ENCODE results near the gene PAQR8. TPM values are rescaled to one million over a fixed set of nuclear protein-coding genes. Genes with fewer than 3 reads are reported as not detected.

PAQR8 gene
- total RNA-seq, 1 donor from 2014 or later = 21.2 TPM

GRCh38 chr6:52417675-52418111 lies 55.7 kb downstream of the PAQR8 start:
- H3K9me3 Mint-ChIP-seq = no peaks in the 10 kb centered on the region
- peaks cover 21% of the 10 kb centered on the region for H3K4me1 Mint-ChIP-seq (ENCODE audit: unreplicated experiment)
- no peak for DNase-seq (ENCODE audit: extremely low spot score, unreplicated experiment)
- no peaks in the 10 kb centered on the region for H3K27me3 Mint-ChIP-seq
- TF ChIP-seq, protein P1, sequence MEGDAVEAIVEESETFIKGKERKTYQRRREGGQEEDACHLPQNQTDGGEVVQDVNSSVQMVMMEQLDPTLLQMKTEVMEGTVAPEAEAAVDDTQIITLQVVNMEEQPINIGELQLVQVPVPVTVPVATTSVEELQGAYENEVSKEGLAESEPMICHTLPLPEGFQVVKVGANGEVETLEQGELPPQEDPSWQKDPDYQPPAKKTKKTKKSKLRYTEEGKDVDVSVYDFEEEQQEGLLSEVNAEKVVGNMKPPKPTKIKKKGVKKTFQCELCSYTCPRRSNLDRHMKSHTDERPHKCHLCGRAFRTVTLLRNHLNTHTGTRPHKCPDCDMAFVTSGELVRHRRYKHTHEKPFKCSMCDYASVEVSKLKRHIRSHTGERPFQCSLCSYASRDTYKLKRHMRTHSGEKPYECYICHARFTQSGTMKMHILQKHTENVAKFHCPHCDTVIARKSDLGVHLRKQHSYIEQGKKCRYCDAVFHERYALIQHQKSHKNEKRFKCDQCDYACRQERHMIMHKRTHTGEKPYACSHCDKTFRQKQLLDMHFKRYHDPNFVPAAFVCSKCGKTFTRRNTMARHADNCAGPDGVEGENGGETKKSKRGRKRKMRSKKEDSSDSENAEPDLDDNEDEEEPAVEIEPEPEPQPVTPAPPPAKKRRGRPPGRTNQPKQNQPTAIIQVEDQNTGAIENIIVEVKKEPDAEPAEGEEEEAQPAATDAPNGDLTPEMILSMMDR (conservative IDR thresholded peaks at IDR 0.05) = no peak
- H3K27ac Mint-ChIP-seq = peak overlapping the region; percentile 43
- H3K36me3 Mint-ChIP-seq = no peaks in the 10 kb centered on the region
- peak overlapping the region; percentile 24 for H3K4me3 Mint-ChIP-seq

- Mint-ChIP-seq H3K36me3 (no peaks in the 10 kb centered on the region), H3K4me3 (no peak overlapping the region)
These were observed 56.7 kb downstream of the PAQR8 start for GRCh38 chr6:52418606-52419005.

DNA sequence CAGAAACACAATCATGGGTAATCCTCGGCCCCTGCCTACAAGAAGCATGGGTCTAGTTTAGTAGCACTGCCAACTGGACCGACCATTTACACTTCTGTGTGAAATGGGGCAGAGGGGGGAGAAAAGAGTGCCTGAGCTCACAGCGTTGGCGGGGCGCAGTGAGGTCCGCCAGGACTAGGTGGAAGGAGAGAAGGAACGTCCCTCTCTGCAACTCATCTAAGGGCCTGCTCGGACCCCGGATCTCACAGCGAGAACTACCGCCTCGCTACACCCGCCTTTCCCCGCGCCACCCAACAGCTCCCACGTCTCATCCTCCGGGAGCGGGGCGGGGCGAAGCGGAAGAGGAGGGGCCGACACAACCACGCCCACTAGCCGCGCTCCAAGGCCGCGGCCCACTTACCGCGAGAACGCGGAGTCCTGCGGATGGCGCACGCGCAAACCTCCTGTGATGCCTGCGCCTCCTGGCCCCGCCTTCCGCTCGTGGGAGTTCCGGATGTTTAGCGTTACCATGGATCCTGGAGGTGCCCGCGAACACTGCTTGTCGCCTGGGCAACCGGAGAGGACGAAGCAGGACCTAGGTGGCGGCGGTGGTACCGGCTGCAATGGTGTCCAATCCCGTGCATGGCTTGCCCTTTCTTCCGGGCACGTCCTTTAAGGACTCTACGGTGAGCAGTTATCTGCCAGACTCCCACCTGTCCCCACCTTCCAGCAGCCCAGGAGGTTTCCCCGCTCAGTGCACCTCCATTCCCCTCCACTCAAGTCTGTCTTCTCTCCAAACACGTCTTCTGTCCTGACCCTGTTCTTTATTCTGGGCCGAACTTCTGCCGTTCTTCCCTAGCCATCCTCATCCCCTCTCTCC lies 58.1 kb downstream of the PAQR8 start, which contains the start of gene EFHC1:
Gene EFHC1, plus strand, starts transcription at position 534 of the 859 bp plus-strand sequence. Its CDS starts 69 bp downstream, at position 603.
- H3K36me3 Mint-ChIP-seq = no peaks in the 10 kb centered on the region
- H3K27ac Mint-ChIP-seq = no peak within 1 kb of the TSS

More at GRCh38 chr6:52418606-52419005, 56.7 kb downstream of the PAQR8 start:
- Mint-ChIP-seq H3K4me1 (ENCODE audit: unreplicated experiment) (peaks cover 19% of the 10 kb centered on the region), H3K27me3 (no peaks in the 10 kb centered on the region), H3K9me3 (no peaks in the 10 kb centered on the region), H3K27ac (no peak overlapping the region)
- DNase-seq (ENCODE audit: extremely low spot score, unreplicated experiment) = no peak
- TF ChIP-seq, protein P1 (conservative IDR thresholded peaks at IDR 0.05) = no peak

GRCh38 chr6:52420668-52421358 lies 58.9 kb downstream of the PAQR8 start:
- H3K27ac Mint-ChIP-seq = no peak overlapping the region
- H3K9me3 Mint-ChIP-seq = no peaks in the 10 kb centered on the region
- peaks cover 19% of the 10 kb centered on the region for H3K4me1 Mint-ChIP-seq (ENCODE audit: unreplicated experiment)
- H3K36me3 Mint-ChIP-seq = no peaks in the 10 kb centered on the region
- no peak for DNase-seq (ENCODE audit: extremely low spot score, unreplicated experiment)
- H3K27me3 Mint-ChIP-seq = no peaks in the 10 kb centered on the region
- TF ChIP-seq, protein P1 (conservative IDR thresholded peaks at IDR 0.05) = no peak
- no peak overlapping the region for H3K4me3 Mint-ChIP-seq

More for the DNA sequence above, 58.1 kb downstream of the PAQR8 start, which contains the start of gene EFHC1:
- Mint-ChIP-seq H3K4me1 (ENCODE audit: unreplicated experiment) (peaks cover 19% of the 10 kb centered on the region), H3K27me3 (no peaks in the 10 kb centered on the region), H3K4me3 (no peak within 1 kb of the TSS), H3K9me3 (no peaks in the 10 kb centered on the region)
- TF ChIP-seq, protein P1 (conservative IDR thresholded peaks at IDR 0.05) = no peak
- peak; percentile 99 for DNase-seq (ENCODE audit: extremely low spot score, unreplicated experiment)

GRCh38 chr6:52422156-52422555 lies 60.2 kb downstream of the PAQR8 start:
- no peak for DNase-seq (ENCODE audit: extremely low spot score, unreplicated experiment)
- Mint-ChIP-seq H3K27me3 (no peaks in the 10 kb centered on the region), H3K4me3 (no peak overlapping the region), H3K36me3 (no peaks in the 10 kb centered on the region), H3K4me1 (ENCODE audit: unreplicated experiment) (peaks cover 11% of the 10 kb centered on the region), H3K9me3 (no peaks in the 10 kb centered on the region), H3K27ac (no peak overlapping the region)
- TF ChIP-seq, protein P1 (conservative IDR thresholded peaks at IDR 0.05) = no peak
